MM.1S (cell line): ENCODE results near the gene C17orf113.

Experiments
- DNase-seq: peaks from one replicate; pipeline ENCODE4 v3.0.0-alpha.2; 2015
- H2AFZ ChIP-seq: fragments of 300-600 bp; sonication (generic); 2 replicates; pipeline ENCODE4 v1.6.0; 2016; ENCODE audit warnings: antibody characterized with exemption, low read length
- H3F3A ChIP-seq: fragments of 300-600 bp; sonication (generic); 2 replicates; pipeline ENCODE4 v1.6.1; 2016; ENCODE audit warnings: mild to moderate bottlenecking, antibody characterized with exemption, low read length, moderate library complexity, mixed read lengths; ENCODE audit not compliant: insufficient read depth
- H3K27ac ChIP-seq: fragments of 300-600 bp; sonication (generic); 2 replicates; pipeline ENCODE4 v1.5.1; 2016; ENCODE audit warnings: mild to moderate bottlenecking, low read length
- H3K27me3 ChIP-seq: fragments of 300-600 bp; sonication (generic); replicated peaks from 2 replicates; pipeline ENCODE4 v1.6.0; 2016; ENCODE audit warnings: low read length; ENCODE audit not compliant: insufficient read depth
- H3K36me3 ChIP-seq: fragments of 300-600 bp; sonication (generic); replicated peaks from 2 replicates; pipeline ENCODE4 v1.6.1; 2016; ENCODE audit warnings: mild to moderate bottlenecking, low read length, mixed read lengths; ENCODE audit not compliant: insufficient read depth
- H3K4me1 ChIP-seq: fragments of 300-600 bp; sonication (generic); 2 replicates; pipeline ENCODE4 v1.6.1; 2016; ENCODE audit warnings: low read length, mixed read lengths
- H3K4me2 ChIP-seq: fragments of 300-600 bp; sonication (generic); 2 replicates; pipeline ENCODE4 v1.6.0; 2016; ENCODE audit warnings: low read depth, low read length
- H3K4me3 ChIP-seq: fragments of 300-600 bp; sonication (generic); 2 replicates; pipeline ENCODE4 v1.5.1; 2016; ENCODE audit warnings: low read length, mixed read lengths
- H3K79me2 ChIP-seq: fragments of 300-600 bp; sonication (generic); 2 replicates; pipeline ENCODE4 v1.6.1; 2016; ENCODE audit warnings: mixed run types, low read length, mixed read lengths
- H3K9ac ChIP-seq: fragments of 300-600 bp; sonication (generic); 2 replicates; pipeline ENCODE4 v1.6.1; 2016; ENCODE audit warnings: low read length, mixed read lengths
- H3K9me2 ChIP-seq: fragments of 300-600 bp; sonication (generic); replicated peaks from 2 replicates; pipeline ENCODE4 v1.6.1; 2016; ENCODE audit warnings: mild to moderate bottlenecking, low read length, mixed read lengths; ENCODE audit not compliant: insufficient read depth
- H3K9me3 ChIP-seq: fragments of 300-600 bp; sonication (generic); replicated peaks from 2 replicates; pipeline ENCODE4 v1.6.1; 2016; ENCODE audit warnings: mild to moderate bottlenecking, low read length, mixed read lengths; ENCODE audit not compliant: insufficient read depth
- H4K20me1 ChIP-seq: fragments of 300-600 bp; sonication (generic); 2 replicates; pipeline ENCODE4 v1.6.1; 2016; ENCODE audit warnings: mild to moderate bottlenecking, low read length, moderate library complexity, mixed read lengths; ENCODE audit not compliant: insufficient read depth
- CTCF ChIP-seq: fragments of 300-600 bp; sonication (generic); IDR thresholded peaks from 2 replicates; pipeline ENCODE4 v1.5.1; 2016; ENCODE audit warnings: antibody characterized with exemption, low read length, mixed read lengths
- EZH2 ChIP-seq: fragments of 300-600 bp; sonication (generic); optimal IDR thresholded peaks from 2 replicates; pipeline ENCODE3; 2017; ENCODE audit warnings: low read depth, mild to moderate bottlenecking, antibody characterized with exemption, low read length, mixed read lengths
- EZH2phosphoT487 ChIP-seq: fragments of 300-600 bp; sonication (generic); IDR thresholded peaks from 2 replicates; pipeline ENCODE4 v1.6.1; 2018; ENCODE audit warnings: antibody characterized with exemption, low read length

C17orf113 gene

GRCh38 chr17:42078396-42079043 is 28.1 kb upstream of the C17orf113 start:
- Histone ChIP-seq H3K9me3 (no peaks in the 10 kb centered on the region), H2AFZ (no peak overlapping the region), H3F3A (no peaks in the 10 kb centered on the region), H3K27ac (no peak overlapping the region), H3K36me3 (no peaks in the 10 kb centered on the region), H3K27me3 (no peaks in the 10 kb centered on the region), H3K9me2 (no peaks in the 10 kb centered on the region), H4K20me1 (no peaks in the 10 kb centered on the region), H3K4me2 (no peak overlapping the region), H3K4me3 (no peak overlapping the region), H3K4me1 (no peaks in the 10 kb centered on the region), H3K79me2 (no peaks in the 10 kb centered on the region), H3K9ac (no peak overlapping the region)
- TF ChIP-seq EZH2 (no peak), EZH2phosphoT487 (no peak), CTCF (no peak)
- DNase-seq, result no peak

GRCh38 chr17:42077755-42078154 is 27.4 kb upstream of the C17orf113 start:
- H2AFZ ChIP-seq, result no peak overlapping the region
- no peaks in the 10 kb centered on the region for H3K9me2 ChIP-seq
- H3K27me3 ChIP-seq, result peaks cover under 1% of the 10 kb centered on the region
- H3K9ac ChIP-seq, result no peak overlapping the region
- H3K4me3 ChIP-seq, result no peak overlapping the region
- H3K4me1 ChIP-seq, result no peaks in the 10 kb centered on the region
- no peaks in the 10 kb centered on the region for H4K20me1 ChIP-seq
- H3F3A ChIP-seq, result no peaks in the 10 kb centered on the region
- H3K9me3 ChIP-seq, result no peaks in the 10 kb centered on the region
- no peak for DNase-seq
- no peak for TF ChIP-seq EZH2
- no peak for TF ChIP-seq EZH2phosphoT487
- TF ChIP-seq CTCF, result no peak
- no peak overlapping the region for H3K4me2 ChIP-seq
- H3K79me2 ChIP-seq, result no peaks in the 10 kb centered on the region
- H3K36me3 ChIP-seq, result no peaks in the 10 kb centered on the region
- H3K27ac ChIP-seq, result no peak overlapping the region

GRCh38 chr17:42076797-42077559 is 26.6 kb upstream of the C17orf113 start:
- Histone ChIP-seq H3F3A (no peaks in the 10 kb centered on the region), H3K4me2 (no peak overlapping the region), H3K36me3 (no peaks in the 10 kb centered on the region), H2AFZ (no peak overlapping the region), H3K27me3 (peaks cover 7% of the 10 kb centered on the region), H3K4me1 (no peaks in the 10 kb centered on the region), H3K9ac (no peak overlapping the region), H3K79me2 (no peaks in the 10 kb centered on the region), H3K9me3 (no peaks in the 10 kb centered on the region), H3K9me2 (no peaks in the 10 kb centered on the region), H3K27ac (no peak overlapping the region), H4K20me1 (no peaks in the 10 kb centered on the region), H3K4me3 (no peak overlapping the region)
- TF ChIP-seq EZH2phosphoT487 (no peak), CTCF (no peak), EZH2 (no peak)
- DNase-seq, result no peak
